Cardiac fibroblast (primary cell): Measurements from ENCODE around the gene DDX24.

Experiments
- DNase-seq, 2 donors: peaks; one replicate each; pipeline versions ENCODE4 v3.0.0 to v3.0.0-alpha.2; 2010; ENCODE audit warnings: low read depth in 2 of 2
- H3K4me3 ChIP-seq, 2 donors: replicated peaks in 1 of 2; 1 replicate in 1 of 2; 2 replicates in 1 of 2; pipeline ENCODE4 v1.5.1; 2011; ENCODE audit warnings: low read depth in 2 of 2, low read length in 2 of 2, mild to moderate bottlenecking in 2 of 2, moderate library complexity in 1 of 2
- CTCF ChIP-seq: IDR thresholded peaks from one replicate; pipeline ENCODE4 v1.5.1; 2011; ENCODE audit warnings: low read depth, mild to moderate bottlenecking, low read length, inconsistent platforms

DDX24 gene

GRCh38 chr14:94029671-94030203 lies 51.3 kb downstream of the DDX24 start:
- TF ChIP-seq CTCF: no peak
- no peak overlapping the region for H3K4me3 ChIP-seq
- no peak for DNase-seq

- DNase-seq: no peak
- H3K4me3 ChIP-seq: no peak overlapping the region
- TF ChIP-seq CTCF: no peak
Observed at GRCh38 chr14:94029265-94029664, 51.7 kb downstream of the DDX24 start.

GRCh38 chr14:94028450-94028826 lies 52.6 kb downstream of the DDX24 start:
- peak in 1 of 2 donors; percentile 55 for DNase-seq
- no peak overlapping the region for H3K4me3 ChIP-seq
- no peak for TF ChIP-seq CTCF

GRCh38 chr14:94027566-94028449 lies 53.2 kb downstream of the DDX24 start:
- TF ChIP-seq CTCF: no peak
- H3K4me3 ChIP-seq: no peak overlapping the region
- DNase-seq: no peak

GRCh38 chr14:94026889-94027469 lies 54.0 kb downstream of the DDX24 start:
- no peak for TF ChIP-seq CTCF
- DNase-seq: no peak

GRCh38 chr14:94026173-94026888 lies 54.7 kb downstream of the DDX24 start, which contains the start of gene OTUB2:
Gene OTUB2, plus strand, starts transcription at chr14:94026340. Its CDS starts 198 bp downstream, at chr14:94026538.
- peak; percentile 99 for DNase-seq
- peak within 1 kb of the TSS; percentile 52 to 64 for H3K4me3 ChIP-seq
- TF ChIP-seq CTCF: no peak

More at GRCh38 chr14:94026889-94027469, 54.0 kb downstream of the DDX24 start:
- peak overlapping the region; percentile 52 to 64 for H3K4me3 ChIP-seq
